K562 (cell line): ENCODE measurements around the gene NR1H3. TPM values are rescaled to one million over a fixed set of nuclear protein-coding genes. Genes with fewer than 3 reads are reported as not detected.
A peak's percentile ranks its signal among the peaks of the same experiment; 100 is the strongest.

Experiments
- CBFA2T2 ChIP-seq: fragments of 450-650 bp; conservative IDR thresholded peaks from 2 replicates; pipeline ENCODE4 v1.6.1; 2017; ENCODE audit warnings: mild to moderate bottlenecking
- CCAR2 ChIP-seq: fragments of 200-400 bp; formaldehyde crosslinking; IDR thresholded peaks from 2 replicates; pipeline ENCODE4 v1.6.1; 2017; ENCODE audit warnings: mild to moderate bottlenecking, low read depth, low read length
- DDX20 ChIP-seq: fragments of 450-650 bp; IDR thresholded peaks from 2 replicates; pipeline ENCODE4 v1.6.1; 2016; ENCODE audit warnings: missing genetic modification characterization, low read depth, mild to moderate bottlenecking, missing compliant biosample characterization, moderate library complexity
- ETV1 ChIP-seq: fragments of 450-650 bp; conservative IDR thresholded peaks from 2 replicates; pipeline ENCODE4 v1.6.1; 2016; ENCODE audit warnings: missing genetic modification characterization, control low read depth, low read depth, missing compliant biosample characterization
- ETV5 ChIP-seq: sonication (generic); formaldehyde crosslinking; IDR thresholded peaks from 2 replicates; pipeline ENCODE4 v1.4.0; 2020; ENCODE audit warnings: low read depth, mild to moderate bottlenecking, missing genetic modification reagents
- GABPB1 ChIP-seq: sonication (generic); formaldehyde crosslinking; IDR thresholded peaks from 2 replicates; pipeline ENCODE4 v1.8.0; 2022; ENCODE audit warnings: mild to moderate bottlenecking, missing genetic modification reagents
- HMG20B ChIP-seq: fragments of 250-450 bp; sonication (Bioruptor Pico); IDR thresholded peaks from 2 replicates; pipeline ENCODE4 v1.5.0; 2021; ENCODE audit warnings: mild to moderate bottlenecking
- MTA1 ChIP-seq: fragments of 450-650 bp; IDR thresholded peaks from 2 replicates; pipeline ENCODE4 v1.6.1; 2017; ENCODE audit warnings: borderline replicate concordance
- MTF1 ChIP-seq: fragments of 250-450 bp; sonication (Bioruptor Pico); IDR thresholded peaks from 2 replicates; pipeline ENCODE4 v1.9.0; 2021; ENCODE audit warnings: moderate library complexity, mild to moderate bottlenecking, inconsistent platforms, borderline replicate concordance
- NCOR1 ChIP-seq: fragments of 450-650 bp; IDR thresholded peaks from 2 replicates; pipeline ENCODE4 v1.6.1; 2016; ENCODE audit warnings: mild to moderate bottlenecking, moderate library complexity
- NFIC ChIP-seq: fragments of 450-650 bp; IDR thresholded peaks from 2 replicates; pipeline ENCODE4 v1.6.1; 2017; ENCODE audit warnings: mild to moderate bottlenecking, inconsistent platforms
- NR2C1 ChIP-seq, 2 experiments: fragments of 450-650 bp; IDR thresholded peaks; 2 replicates each; pipeline ENCODE4 v1.6.1; 2017; ENCODE audit warnings: mild to moderate bottlenecking in 2 of 2, antibody characterized with exemption in 1 of 2, inconsistent platforms in 1 of 2, missing compliant biosample characterization in 1 of 2, missing genetic modification characterization in 1 of 2
- PCBP2 ChIP-seq: fragments of 200-400 bp; formaldehyde crosslinking; IDR thresholded peaks from 2 replicates; pipeline ENCODE4 v1.6.1; 2018; ENCODE audit warnings: low read length, low read depth, mild to moderate bottlenecking, moderate library complexity; ENCODE audit not compliant: poor library complexity, severe bottlenecking
- RCOR1 ChIP-seq, 2 experiments: IDR thresholded peaks; 2 replicates each; pipeline ENCODE4 v1.6.1; 2012; ENCODE audit warnings: low read depth in 2 of 2, low read length in 2 of 2, borderline replicate concordance in 1 of 2, improper control_type of control experiment in 1 of 2
- SNIP1 ChIP-seq: fragments of 450-650 bp; IDR thresholded peaks from 2 replicates; pipeline ENCODE4 v1.7.1; 2017; ENCODE audit warnings: low read depth, mild to moderate bottlenecking
- YBX1 ChIP-seq: fragments of 450-650 bp; IDR thresholded peaks from 2 replicates; pipeline ENCODE4 v1.7.1; 2016; ENCODE audit warnings: mild to moderate bottlenecking
- ZBTB7A ChIP-seq: IDR thresholded peaks from 2 replicates; pipeline ENCODE4 v1.6.1; 2011; ENCODE audit warnings: low read depth, mild to moderate bottlenecking, low read length, moderate library complexity, borderline replicate concordance; ENCODE audit not compliant: control insufficient read depth
- ZNF165 ChIP-seq: fragments of 250-450 bp; sonication (Bioruptor Pico); IDR thresholded peaks from 2 replicates; pipeline ENCODE4 v1.4.0; 2020; ENCODE audit warnings: borderline replicate concordance
- ZNF3 ChIP-seq: fragments of 250-450 bp; sonication (Bioruptor Pico); IDR thresholded peaks from 2 replicates; pipeline ENCODE4 v1.5.0; 2021; ENCODE audit warnings: mild to moderate bottlenecking, moderate library complexity
- ZNF347 ChIP-seq: fragments of 450-650 bp; formaldehyde crosslinking; IDR thresholded peaks from 2 replicates; pipeline ENCODE4 v1.4.0; 2020; ENCODE audit warnings: low read depth, mild to moderate bottlenecking, moderate library complexity
- ZNF408 ChIP-seq: fragments of 250-450 bp; sonication (Bioruptor Pico); IDR thresholded peaks from 2 replicates; pipeline ENCODE4 v1.4.0; 2020; ENCODE audit warnings: low read depth, mild to moderate bottlenecking, moderate library complexity
- ZNF561 ChIP-seq: fragments of 450-650 bp; formaldehyde crosslinking; conservative IDR thresholded peaks from 2 replicates; pipeline ENCODE4 v1.4.0; 2020; ENCODE audit warnings: mild to moderate bottlenecking, moderate library complexity
- ZNF644 ChIP-seq: fragments of 200-800 bp; sonication (Bioruptor generic); IDR thresholded peaks from 2 replicates; pipeline ENCODE4 v1.6.1; 2016; ENCODE audit warnings: low read depth, missing genetic modification characterization, missing compliant biosample characterization
- ZSCAN29 ChIP-seq: fragments of 450-650 bp; IDR thresholded peaks from 2 replicates; pipeline ENCODE4 v1.6.1; 2017
- polyA plus RNA-seq, 8 experiments: library from polyadenylated mRNA; depleted of rRNA in 4 of 8; stranded (reverse) in 5 of 8; unstranded in 3 of 8; fragments of >200 nt; fragmentation: Nextera tagmentation in 2 of 8; fragmentation: Illumina TruSeq in 1 of 8; extraction: Ambion mirVana in 2 of 8; extraction: Trizol in 1 of 8; gene quantifications; 2 replicates each; pipeline versions ENCODE4 v1.2.1 to v1.2.3, GENCODE V29; 2011 to 2014; ENCODE audit warnings: inconsistent platforms in 1 of 8, missing spikeins in 1 of 8
- total RNA-seq, 7 experiments: library from RNA; depleted of rRNA in 6 of 7; stranded (reverse); fragments of >200 nt in 6 of 7; fragmentation: Illumina TruSeq in 2 of 7; extraction: Trizol in 2 of 7; gene quantifications; 2 replicates each; pipeline versions ENCODE4 v1.2.1 to v1.2.3, GENCODE V29; 2011 to 2021; ENCODE audit warnings: low replicate concordance in 1 of 7
- TF ChIP-seq, protein P1 (sequence below): fragments of 200-800 bp; sonication (Bioruptor generic); IDR thresholded peaks from 2 replicates; pipeline ENCODE4 v1.6.1; 2017; ENCODE audit warnings: missing genetic modification characterization, missing compliant biosample characterization

NR1H3 gene
- total and polyA plus RNA-seq, 9 of the 15 experiments (the other 6 are each of a cell fraction or from before 2014, with no cell fraction given) = 8.2 to 26.0 (median 11.9) TPM

DNA sequence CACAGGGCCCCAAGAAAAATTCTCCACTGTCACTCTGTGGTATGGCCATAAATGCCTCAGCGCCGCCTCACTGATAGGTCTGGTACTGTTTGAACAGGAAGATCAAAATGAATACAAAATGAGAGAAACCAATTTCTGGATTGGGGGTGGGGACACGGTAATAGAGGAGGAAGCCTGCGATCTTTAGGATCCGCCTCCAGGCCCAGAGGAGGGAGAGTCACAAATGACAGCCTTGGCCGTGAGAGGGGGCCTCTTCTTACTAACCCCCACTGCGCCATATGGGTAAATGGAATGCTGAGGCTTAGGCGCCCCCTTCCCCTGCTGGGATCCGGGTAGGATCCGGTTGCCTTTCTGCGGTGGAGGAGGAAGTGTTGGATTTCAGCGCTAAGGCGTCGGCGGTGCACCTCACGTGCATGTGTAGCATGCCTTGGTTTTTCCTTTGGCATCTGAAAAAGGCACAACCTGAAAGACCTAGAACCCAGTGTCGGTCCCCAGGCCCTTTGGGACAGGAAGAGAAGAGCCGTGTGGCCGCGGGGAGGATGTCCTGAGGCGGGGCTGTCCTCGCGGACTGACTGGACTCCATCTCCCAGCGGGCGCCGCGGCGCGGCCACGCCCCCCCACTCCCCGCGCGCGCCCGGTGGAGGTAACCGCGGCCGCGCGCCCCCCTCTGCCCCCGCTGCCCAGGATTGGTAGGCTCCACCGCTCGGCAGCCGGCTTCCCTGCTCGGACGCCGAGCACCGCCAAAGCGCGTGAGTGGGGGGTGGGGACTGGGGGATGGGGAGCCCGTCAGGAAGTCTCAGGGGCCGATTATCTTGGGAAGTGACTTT lies 11.4 kb downstream of the NR1H3 start (continued):
- no peak for TF ChIP-seq MTF1 (CRISPR knock-in tag)
- TF ChIP-seq ZNF644 = no peak
- TF ChIP-seq ZBTB7A = peak; percentile 12; the same call in 1 of the 2 replicates
- no peak for TF ChIP-seq YBX1
- TF ChIP-seq ZNF347 (CRISPR knock-in tag) = no peak
- TF ChIP-seq MTA1 = no peak
- no peak for TF ChIP-seq NFIC
- no peak for TF ChIP-seq SNIP1
- no peak for TF ChIP-seq DDX20
- no peak for TF ChIP-seq HMG20B (CRISPR knock-in tag)
- TF ChIP-seq, protein P1, sequence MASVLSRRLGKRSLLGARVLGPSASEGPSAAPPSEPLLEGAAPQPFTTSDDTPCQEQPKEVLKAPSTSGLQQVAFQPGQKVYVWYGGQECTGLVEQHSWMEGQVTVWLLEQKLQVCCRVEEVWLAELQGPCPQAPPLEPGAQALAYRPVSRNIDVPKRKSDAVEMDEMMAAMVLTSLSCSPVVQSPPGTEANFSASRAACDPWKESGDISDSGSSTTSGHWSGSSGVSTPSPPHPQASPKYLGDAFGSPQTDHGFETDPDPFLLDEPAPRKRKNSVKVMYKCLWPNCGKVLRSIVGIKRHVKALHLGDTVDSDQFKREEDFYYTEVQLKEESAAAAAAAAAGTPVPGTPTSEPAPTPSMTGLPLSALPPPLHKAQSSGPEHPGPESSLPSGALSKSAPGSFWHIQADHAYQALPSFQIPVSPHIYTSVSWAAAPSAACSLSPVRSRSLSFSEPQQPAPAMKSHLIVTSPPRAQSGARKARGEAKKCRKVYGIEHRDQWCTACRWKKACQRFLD = peak; percentile 79; the same call in 1 of the 2 replicates
- no peak for TF ChIP-seq NCOR1
- peak; percentile 58; the same call in 1 of the 2 replicates for TF ChIP-seq GABPB1 (CRISPR knock-in tag)
- no peak for TF ChIP-seq CCAR2
- TF ChIP-seq ZNF165 (CRISPR knock-in tag) = no peak
- no peak for TF ChIP-seq CBFA2T2
- peak; percentile 78 for TF ChIP-seq ETV1
- TF ChIP-seq PCBP2 = no peak
- TF ChIP-seq ETV5 = 0 out of 2 replicates have a peak, but pooled peaks have one; percentile 26
- TF ChIP-seq ZSCAN29 = 0 out of 2 replicates have a peak, but pooled peaks have one; percentile 77
- TF ChIP-seq ZNF408 = no peak
- TF ChIP-seq ZNF3 (CRISPR knock-in tag) = no peak
- peak; percentile 55; the same call in 1 of the 2 replicates for TF ChIP-seq NR2C1 (IDR thresholded peaks at IDR 0.05)
- TF ChIP-seq NR2C1 (tag; IDR thresholded peaks at IDR 0.05) = no peak
- TF ChIP-seq ZNF561 (CRISPR knock-in tag) = no peak
- no peak; a peak in 1 of 4 replicates for TF ChIP-seq RCOR1 (IDR thresholded peaks at IDR 0.05; ENCODE audit: borderline replicate concordance in 1 of 2, low read depth in 2 of 2, low read length in 2 of 2)
